Measurements from ENCODE around the gene ZCCHC8.
"Not testable (repeated sequence)": the region's sequence is repeated elsewhere in the genome, so short reads cannot be mapped to it uniquely, and the experiment has no call there.

ZCCHC8 gene

DNA sequence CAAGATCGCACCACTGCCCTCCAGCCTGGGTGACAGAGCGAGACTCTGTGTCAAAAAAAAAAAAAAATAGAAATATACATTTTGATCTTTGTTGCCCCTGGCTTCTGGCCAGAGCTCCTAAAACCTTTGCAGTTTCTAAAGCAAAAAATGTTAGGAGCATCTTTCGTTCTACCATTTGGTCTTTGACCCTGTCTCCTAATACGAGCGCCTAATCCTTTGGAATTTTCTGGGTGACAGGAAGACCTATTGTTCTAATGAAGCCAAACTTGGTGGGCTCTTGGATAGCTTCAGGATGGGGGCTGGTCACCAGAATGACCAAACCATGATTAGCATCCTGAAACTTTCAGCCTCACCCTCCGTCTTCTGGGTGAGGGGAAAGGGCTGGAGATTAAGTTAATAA, 46.0 kb downstream of the ZCCHC8 start:
- no peak overlapping the region for H3K27ac ChIP-seq
- TF ChIP-seq, protein P1, sequence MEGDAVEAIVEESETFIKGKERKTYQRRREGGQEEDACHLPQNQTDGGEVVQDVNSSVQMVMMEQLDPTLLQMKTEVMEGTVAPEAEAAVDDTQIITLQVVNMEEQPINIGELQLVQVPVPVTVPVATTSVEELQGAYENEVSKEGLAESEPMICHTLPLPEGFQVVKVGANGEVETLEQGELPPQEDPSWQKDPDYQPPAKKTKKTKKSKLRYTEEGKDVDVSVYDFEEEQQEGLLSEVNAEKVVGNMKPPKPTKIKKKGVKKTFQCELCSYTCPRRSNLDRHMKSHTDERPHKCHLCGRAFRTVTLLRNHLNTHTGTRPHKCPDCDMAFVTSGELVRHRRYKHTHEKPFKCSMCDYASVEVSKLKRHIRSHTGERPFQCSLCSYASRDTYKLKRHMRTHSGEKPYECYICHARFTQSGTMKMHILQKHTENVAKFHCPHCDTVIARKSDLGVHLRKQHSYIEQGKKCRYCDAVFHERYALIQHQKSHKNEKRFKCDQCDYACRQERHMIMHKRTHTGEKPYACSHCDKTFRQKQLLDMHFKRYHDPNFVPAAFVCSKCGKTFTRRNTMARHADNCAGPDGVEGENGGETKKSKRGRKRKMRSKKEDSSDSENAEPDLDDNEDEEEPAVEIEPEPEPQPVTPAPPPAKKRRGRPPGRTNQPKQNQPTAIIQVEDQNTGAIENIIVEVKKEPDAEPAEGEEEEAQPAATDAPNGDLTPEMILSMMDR (conservative IDR thresholded peaks at IDR 0.05) = no peak
- TF ChIP-seq ZFX (IDR thresholded peaks at IDR 0.05) = no peak

DNA sequence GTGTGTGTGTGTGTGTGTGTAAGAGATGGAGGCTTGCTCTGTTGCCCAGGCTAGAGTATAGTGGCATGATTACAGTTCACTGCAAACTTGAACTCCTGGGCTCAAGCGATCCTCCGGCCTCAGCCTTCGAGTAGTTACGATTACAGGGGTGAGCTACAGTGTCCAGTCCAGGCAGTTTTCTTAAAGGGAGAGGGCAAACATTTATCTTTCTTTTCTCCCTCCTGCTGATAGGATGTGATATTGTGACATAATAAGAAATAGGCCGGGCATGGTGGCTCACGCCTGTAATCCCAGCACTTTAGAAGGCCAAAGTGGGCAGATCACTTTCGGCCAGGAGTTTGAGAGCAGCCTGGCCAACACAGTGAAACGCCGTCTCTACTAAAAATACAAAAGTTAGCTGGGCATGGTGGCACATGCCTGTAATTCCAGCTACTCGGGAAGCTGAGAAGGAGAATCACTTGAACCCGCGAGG, 46.4 kb downstream of the ZCCHC8 start:
- no peak for TF ChIP-seq ZFX (IDR thresholded peaks at IDR 0.05)
- TF ChIP-seq, protein P1 (conservative IDR thresholded peaks at IDR 0.05) = no peak
- no peak overlapping the region for H3K27ac ChIP-seq

DNA sequence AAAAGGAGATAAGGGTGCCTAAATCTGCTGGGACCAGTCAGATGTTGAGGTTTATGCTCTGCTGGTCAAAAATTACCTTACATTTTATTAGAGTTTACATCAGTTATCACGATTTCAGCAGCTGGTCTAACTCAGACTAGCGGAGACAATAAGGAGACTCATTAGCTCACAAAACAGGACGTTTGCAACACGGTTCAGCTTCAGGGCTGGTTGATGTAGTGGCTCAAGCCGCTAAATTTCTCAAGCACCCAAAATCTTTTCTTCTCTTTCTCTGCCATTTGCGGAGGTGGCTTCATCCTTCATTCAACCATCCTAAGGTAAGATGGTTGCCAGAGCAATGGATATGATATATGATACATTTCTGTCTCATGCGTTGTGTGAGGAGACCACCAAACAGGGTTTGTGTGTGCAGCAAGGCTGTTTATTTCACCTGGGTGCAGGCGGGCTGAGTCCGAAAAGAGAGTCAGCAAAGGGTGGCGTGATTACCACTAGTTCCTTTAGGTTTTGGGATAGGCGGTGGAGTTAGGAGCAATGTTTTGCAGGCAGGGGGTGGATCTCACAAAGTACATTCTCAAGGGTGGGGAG, 47.9 kb downstream of the ZCCHC8 start:
- H3K27ac ChIP-seq = no peak overlapping the region
- TF ChIP-seq ZFX (IDR thresholded peaks at IDR 0.05) = no peak
- TF ChIP-seq, protein P1 (conservative IDR thresholded peaks at IDR 0.05) = no peak

DNA sequence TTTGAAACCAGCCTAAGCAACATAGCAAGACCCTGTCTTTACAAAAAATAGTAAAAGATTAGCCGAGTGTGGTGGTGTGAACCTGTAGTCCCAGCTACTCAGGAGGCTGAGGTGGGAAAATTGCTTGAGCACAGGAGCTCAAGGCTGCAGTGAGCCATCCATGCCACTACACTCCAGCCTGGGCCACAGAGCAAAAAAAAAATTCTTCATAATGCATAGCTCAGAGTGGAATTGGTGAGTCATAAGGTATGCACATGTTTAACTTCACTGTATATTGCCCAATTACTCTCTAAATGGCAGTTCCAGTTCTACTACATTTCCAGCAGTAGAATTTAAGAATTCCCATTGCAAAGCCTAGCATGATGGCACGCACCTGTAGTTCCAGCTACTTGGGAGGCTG, 51.4 kb downstream of the ZCCHC8 start:
- TF ChIP-seq, protein P1 (conservative IDR thresholded peaks at IDR 0.05) = no peak
- no peak for TF ChIP-seq ZFX (IDR thresholded peaks at IDR 0.05)
- no peak overlapping the region for H3K27ac ChIP-seq

DNA sequence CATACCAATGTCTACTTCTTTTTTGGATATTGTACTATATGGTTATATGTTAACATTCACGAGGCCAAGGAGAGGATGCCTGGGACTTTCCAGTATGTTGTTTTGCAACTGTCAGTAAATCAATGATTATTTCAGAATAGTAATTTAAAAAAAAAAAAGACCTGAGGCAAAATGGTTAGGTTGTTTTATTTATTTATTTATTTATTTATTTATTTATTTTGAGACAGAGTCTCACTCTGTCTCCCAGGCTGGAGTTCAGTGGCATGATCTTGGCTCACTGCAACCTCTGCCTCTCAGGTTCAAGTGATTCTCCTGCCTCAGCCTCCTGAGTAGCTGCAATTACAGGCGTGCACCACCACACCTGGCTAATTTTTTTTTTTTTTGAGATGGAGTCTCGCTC, 52.9 kb downstream of the ZCCHC8 start:
- not testable (repeated sequence) for H3K27ac ChIP-seq

DNA sequence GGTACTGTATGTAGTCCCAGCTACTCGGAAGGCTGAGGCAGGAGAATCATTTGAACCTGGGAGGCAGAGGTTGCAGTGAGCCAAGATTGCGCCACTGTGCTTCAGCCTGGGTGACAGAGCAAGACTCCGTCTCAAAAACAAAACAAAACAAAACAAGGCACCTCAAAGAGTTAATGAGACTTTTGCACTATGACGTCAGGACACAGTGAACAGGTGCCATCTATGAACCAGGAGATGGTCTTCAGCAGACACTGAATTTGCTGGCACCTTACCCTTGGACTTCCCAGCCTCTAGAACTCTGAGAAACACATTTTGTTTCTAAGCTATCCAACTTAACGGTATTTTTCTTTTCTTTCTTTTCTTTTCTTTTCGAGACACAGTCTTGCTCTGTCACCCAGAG, 54.3 kb downstream of the ZCCHC8 start:
- H3K27ac ChIP-seq = not testable (repeated sequence)

DNA sequence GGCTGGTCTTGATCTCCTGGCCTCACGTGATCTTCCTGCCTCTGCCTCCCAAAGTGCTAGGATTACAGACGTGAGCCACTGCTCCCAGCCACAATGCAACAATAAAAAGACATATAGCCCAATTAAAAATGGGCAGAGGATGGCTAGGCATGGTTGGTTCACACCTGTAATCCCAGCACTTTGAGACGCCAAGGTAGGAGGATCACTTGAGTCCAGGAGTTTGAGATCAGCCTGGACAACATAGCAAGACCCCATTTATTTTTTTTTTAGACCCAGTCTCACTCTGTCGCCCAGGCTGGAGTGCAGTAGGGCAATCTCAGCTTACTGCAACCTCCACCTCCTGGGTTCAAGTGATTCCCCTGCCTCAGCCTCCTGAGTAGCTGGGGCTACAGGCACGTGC, 56.7 kb downstream of the ZCCHC8 start:
- H3K27ac ChIP-seq = not testable (repeated sequence)

DNA sequence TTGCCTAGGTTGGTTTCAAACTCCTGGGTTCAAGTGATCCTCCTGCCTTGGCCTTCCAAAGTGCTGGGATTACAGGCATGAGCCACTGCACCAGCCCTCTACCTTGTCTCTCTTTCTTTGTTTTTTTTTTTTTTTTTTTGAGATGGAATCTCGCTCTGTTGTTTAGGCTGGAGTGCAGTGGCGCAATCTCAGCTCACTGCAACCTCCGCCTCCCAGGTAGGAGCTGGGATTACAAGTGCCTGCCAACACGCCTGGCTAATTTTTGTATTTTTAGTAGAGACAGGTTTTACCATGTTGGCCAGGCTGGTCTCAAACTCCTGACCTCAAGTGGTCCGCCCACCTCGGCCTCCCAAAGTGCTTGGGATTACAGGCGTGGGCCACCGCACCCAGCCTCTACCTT, 61.9 kb downstream of the ZCCHC8 start:
- H3K27ac ChIP-seq = not testable (repeated sequence)

DNA sequence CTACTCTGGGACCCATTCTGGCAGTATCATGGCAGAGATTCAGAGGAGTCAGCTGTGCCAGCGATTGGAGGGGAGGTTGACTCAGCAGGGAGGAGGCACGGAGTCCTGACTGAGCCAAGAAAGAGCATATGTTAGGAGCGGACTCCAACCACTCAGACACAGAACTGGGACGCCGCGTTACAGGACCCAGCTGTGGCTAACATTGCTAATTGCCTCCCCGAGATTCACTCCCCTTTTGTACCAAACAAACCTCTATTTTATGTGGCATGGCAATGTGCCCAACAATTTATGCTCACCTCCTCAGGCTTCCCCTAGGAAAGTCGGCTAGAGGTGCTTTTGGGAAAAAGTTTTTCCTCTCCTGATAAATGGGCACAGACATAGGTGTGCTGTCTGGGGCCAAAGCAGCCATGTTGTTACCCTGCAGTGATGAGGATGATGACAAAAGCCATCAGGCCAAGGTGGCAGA, 63.0 kb downstream of the ZCCHC8 start:
- H3K27ac ChIP-seq = no peak overlapping the region
- no peak for TF ChIP-seq ZFX (IDR thresholded peaks at IDR 0.05)
- TF ChIP-seq, protein P1 (conservative IDR thresholded peaks at IDR 0.05) = no peak

DNA sequence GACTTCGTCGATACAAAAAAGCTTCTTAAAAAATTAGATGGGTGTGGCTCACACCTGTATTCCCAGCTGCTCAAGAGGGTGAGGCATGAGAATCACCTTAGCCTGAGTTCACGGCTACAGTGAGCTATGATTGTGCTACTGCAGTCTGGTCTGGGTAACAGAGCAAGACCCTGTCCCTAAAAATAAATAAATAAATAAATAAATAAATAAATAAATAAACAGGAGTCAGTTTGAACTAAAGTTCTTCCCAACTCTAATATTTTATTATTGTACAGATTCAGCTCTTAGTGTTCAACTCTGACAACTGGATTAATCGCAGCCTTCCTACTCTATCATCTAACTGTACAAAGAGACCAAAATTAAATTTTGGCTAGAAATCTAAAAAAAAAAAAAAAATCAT, 65.5 kb downstream of the ZCCHC8 start:
- no peak overlapping the region for H3K27ac ChIP-seq
- no peak for TF ChIP-seq ZFX (IDR thresholded peaks at IDR 0.05)
- TF ChIP-seq, protein P1 (conservative IDR thresholded peaks at IDR 0.05) = no peak

DNA sequence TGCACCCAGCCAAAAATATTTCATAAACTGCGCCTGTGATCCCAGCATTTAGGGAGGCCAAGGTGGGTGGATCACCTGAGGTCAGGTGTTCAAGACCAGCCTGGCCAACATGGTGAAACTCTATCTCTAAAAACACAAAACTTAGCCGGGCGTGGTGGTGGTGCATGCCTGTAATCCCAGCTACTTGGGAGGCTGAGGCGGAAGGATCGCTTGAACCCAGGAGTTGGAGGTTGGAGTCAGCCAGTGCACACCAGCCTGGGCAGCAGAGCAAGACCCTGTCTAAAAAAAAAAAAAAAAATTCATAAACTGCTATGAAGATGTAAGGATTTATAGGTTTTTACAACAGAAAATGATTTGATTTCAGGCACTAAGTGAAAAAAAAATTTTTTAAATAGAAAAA, 71.7 kb downstream of the ZCCHC8 start:
- not testable (repeated sequence) for H3K27ac ChIP-seq
